Measurements from ENCODE around the gene THSD7A. TPM values are rescaled to one million over a fixed set of nuclear protein-coding genes. Genes with fewer than 3 reads are reported as not detected.

THSD7A gene
- total RNA-seq, 4 donors from 2014 or later, result 11.4 to 24.7 (median 15.2) TPM

DNA sequence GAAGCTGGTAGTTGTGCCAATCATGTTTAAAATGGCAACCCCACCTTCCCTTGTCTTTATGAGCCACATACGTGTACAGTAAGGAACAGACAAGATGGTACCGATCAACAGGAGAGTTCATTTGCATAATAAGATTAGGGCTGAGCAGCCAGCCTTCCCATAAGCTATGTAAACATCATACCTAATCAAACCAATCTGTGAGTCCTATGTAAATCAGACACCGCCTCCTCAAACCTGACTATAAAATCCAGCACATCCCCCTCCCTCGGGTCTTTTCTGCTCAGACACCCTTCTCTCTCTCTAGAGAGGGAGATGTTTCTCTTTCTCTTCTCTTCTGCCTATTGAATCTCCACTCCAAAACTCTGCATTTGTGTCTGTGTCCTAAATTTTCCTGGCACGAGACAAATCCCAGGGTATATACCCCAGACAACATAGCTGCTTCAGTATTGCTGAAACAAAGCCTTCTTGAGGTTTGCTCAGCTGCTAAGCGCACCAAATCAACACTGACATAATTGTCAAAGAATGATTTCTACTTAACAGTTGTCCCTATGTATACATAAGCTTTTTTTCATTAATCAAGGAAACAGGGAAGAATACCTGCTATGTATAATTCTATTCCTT lies 279.2 kb downstream of the THSD7A start:
- DNase-seq (ENCODE audit: low spot score in 2 of 2), result no peak
- WGBS, 2 donors, result 75 to 77% methylated on average over 6 of the region's 6 CpGs
- no peak overlapping the region for H3K4me3 ChIP-seq
- no peaks in the 10 kb centered on the region for H3K27me3 ChIP-seq
- TF ChIP-seq EP300 (IDR thresholded peaks at IDR 0.05) (no peak), POLR2A (IDR thresholded peaks at IDR 0.05) (no peak)
- TF ChIP-seq, protein P1, sequence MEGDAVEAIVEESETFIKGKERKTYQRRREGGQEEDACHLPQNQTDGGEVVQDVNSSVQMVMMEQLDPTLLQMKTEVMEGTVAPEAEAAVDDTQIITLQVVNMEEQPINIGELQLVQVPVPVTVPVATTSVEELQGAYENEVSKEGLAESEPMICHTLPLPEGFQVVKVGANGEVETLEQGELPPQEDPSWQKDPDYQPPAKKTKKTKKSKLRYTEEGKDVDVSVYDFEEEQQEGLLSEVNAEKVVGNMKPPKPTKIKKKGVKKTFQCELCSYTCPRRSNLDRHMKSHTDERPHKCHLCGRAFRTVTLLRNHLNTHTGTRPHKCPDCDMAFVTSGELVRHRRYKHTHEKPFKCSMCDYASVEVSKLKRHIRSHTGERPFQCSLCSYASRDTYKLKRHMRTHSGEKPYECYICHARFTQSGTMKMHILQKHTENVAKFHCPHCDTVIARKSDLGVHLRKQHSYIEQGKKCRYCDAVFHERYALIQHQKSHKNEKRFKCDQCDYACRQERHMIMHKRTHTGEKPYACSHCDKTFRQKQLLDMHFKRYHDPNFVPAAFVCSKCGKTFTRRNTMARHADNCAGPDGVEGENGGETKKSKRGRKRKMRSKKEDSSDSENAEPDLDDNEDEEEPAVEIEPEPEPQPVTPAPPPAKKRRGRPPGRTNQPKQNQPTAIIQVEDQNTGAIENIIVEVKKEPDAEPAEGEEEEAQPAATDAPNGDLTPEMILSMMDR (IDR thresholded peaks at IDR 0.05), result no peak
- H3K9me3 ChIP-seq, result no peaks in the 10 kb centered on the region
- H3K4me1 ChIP-seq, result no peaks in the 10 kb centered on the region
- no peak overlapping the region for H3K27ac ChIP-seq
- H3K36me3 ChIP-seq, result peaks cover 0 to 4% (median 0%) of the 10 kb centered on the region in 3 donors

DNA sequence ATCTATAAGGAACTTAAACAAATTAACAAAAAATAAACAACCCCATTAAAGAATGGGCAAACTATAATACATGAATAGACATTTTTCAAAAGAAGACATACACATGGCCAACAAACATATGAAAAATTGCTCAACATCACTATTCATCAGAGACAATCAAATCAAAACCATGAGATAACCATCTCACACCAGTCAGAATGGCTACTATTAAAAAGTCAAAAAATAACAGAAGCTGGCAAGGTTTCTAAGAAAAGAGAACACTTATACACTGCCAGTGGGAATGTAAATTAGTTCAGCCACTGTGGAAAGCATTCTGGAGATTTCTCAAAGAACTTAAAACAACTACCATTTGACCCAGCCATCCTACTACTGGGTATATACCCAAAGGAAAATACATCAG lies 280.5 kb downstream of the THSD7A start:
- TF ChIP-seq EP300 (IDR thresholded peaks at IDR 0.05) (no peak), POLR2A (IDR thresholded peaks at IDR 0.05) (no peak)
- TF ChIP-seq, protein P1 (IDR thresholded peaks at IDR 0.05), result no peak
- DNase-seq (ENCODE audit: low spot score in 2 of 2), result no peak
- Histone ChIP-seq H3K36me3 (peaks cover 0 to 4% (median 0%) of the 10 kb centered on the region in 3 donors), H3K9me3 (peaks cover 0 to 5% (median 0%) of the 10 kb centered on the region in 4 donors), H3K27me3 (no peaks in the 10 kb centered on the region), H3K4me3 (no peak overlapping the region), H3K27ac (no peak overlapping the region), H3K4me1 (no peaks in the 10 kb centered on the region)

DNA sequence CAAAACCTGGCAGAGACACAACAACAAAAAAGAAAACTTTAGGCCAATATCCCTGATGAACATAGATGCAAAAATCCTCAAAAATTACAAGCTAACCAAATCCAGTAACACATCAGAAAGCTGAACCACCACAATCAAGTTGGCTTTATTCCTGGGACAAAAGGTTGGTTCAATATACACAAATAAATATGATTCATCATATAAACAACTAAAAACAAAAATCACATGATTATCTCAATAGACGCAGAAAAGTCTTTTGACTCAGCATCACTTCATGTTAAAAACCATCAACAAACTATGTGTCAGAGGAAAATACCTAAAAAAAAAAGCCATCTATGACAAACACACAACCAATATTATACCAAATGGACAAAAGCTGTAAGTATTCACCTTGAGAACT lies 283.5 kb downstream of the THSD7A start:
- WGBS, 2 donors, result 68 to 72% methylated on average over 1 of the region's 1 CpG
- Histone ChIP-seq H3K9me3 (peaks cover 0 to 5% (median 0%) of the 10 kb centered on the region in 4 donors), H3K36me3 (peaks cover 0 to 4% (median 0%) of the 10 kb centered on the region in 3 donors), H3K4me3 (no peak overlapping the region), H3K27me3 (no peaks in the 10 kb centered on the region), H3K4me1 (no peaks in the 10 kb centered on the region), H3K27ac (no peak overlapping the region)
- TF ChIP-seq POLR2A (IDR thresholded peaks at IDR 0.05), result no peak
- no peak for TF ChIP-seq EP300 (IDR thresholded peaks at IDR 0.05)
- TF ChIP-seq, protein P1 (IDR thresholded peaks at IDR 0.05), result no peak
- no peak for DNase-seq (ENCODE audit: low spot score in 2 of 2)

DNA sequence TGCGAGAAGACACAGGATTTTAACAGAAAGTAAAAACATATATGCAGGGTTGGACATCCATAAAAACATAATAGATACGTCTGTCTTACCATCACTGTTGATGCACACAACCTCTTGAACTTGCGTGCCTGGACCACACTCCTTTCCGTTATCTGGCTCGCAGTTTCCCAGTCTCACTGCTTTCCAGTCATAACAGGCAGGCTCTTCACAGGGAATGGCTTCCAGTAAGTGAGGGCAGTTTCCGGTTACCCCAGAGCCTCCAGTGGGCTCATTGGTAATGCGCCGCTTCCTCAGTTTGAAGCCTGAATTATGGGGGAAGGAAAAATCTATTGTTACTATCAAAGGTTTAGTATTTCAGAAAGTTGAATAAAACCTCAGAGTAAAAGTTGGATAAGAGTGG lies 290.7 kb downstream of the THSD7A start:
- no peaks in the 10 kb centered on the region for H3K9me3 ChIP-seq
- WGBS, 2 donors, result 97 to 99% methylated on average over 8 of the region's 8 CpGs
- H3K27ac ChIP-seq, result peak overlapping the region in 1 of 4 donors; percentile 46

DNA sequence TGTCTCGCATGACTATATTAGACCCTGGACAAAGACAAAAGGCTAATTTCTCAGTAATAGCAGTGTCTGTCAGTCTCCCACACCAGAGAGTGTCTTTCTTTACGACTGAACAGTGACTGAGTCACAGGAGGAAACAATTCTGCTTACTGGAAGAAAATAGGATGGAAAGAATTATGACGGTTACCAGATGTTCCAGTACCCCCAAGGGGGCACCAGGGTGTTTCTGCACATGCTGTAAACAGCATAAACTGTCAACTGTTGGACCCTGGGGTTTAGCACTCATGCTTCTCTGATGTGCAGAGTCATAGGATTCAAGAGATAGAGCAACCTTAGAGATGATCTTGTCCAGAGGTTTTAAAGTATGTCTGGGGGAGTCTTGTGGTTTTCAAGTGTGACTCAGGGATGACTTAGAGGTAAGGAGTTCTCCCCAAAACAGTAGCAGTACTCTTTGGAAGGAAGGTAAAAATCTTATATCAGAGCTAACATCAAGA lies 291.7 kb downstream of the THSD7A start:
- peak overlapping the region in 2 of 4 donors; percentile 46 to 66 for H3K27ac ChIP-seq
- peak in 1 of 2 donors; percentile 16 for DNase-seq (ENCODE audit: low spot score in 2 of 2)
- TF ChIP-seq POLR2A (IDR thresholded peaks at IDR 0.05), result no peak
- TF ChIP-seq, protein P1 (IDR thresholded peaks at IDR 0.05), result no peak
- peak in 1 of 2 donors; percentile 51 for TF ChIP-seq EP300 (IDR thresholded peaks at IDR 0.05)
- H3K4me3 ChIP-seq, result no peak overlapping the region
- H3K27me3 ChIP-seq, result no peaks in the 10 kb centered on the region
- peaks cover 0 to 27% (median 6%) of the 10 kb centered on the region in 4 donors for H3K4me1 ChIP-seq
- peaks cover 0 to 30% (median 0%) of the 10 kb centered on the region in 3 donors for H3K36me3 ChIP-seq
- no peaks in the 10 kb centered on the region for H3K9me3 ChIP-seq
- WGBS, 2 donors, result 5 to 22% methylated on average over 3 of the region's 3 CpGs

More for the DNA sequence above, 290.7 kb downstream of the THSD7A start:
- Histone ChIP-seq H3K4me1 (peaks cover 0 to 27% (median 6%) of the 10 kb centered on the region in 4 donors), H3K36me3 (peaks cover 0 to 30% (median 0%) of the 10 kb centered on the region in 3 donors), H3K4me3 (no peak overlapping the region), H3K27me3 (no peaks in the 10 kb centered on the region)
- no peak for TF ChIP-seq POLR2A (IDR thresholded peaks at IDR 0.05)
- no peak for TF ChIP-seq EP300 (IDR thresholded peaks at IDR 0.05)
- TF ChIP-seq, protein P1 (IDR thresholded peaks at IDR 0.05), result no peak
- DNase-seq (ENCODE audit: low spot score in 2 of 2), result no peak

Measured in tibial nerve (tissue), 4 donors.